Fibroblast of gingiva (primary cell): ENCODE measurements around the gene TSPAN31.
A peak's percentile ranks its signal among the peaks of the same experiment; 100 is the strongest.

Experiments
- DNase-seq: peaks from one replicate; pipeline ENCODE4 v3.0.0-alpha.2; 2011; ENCODE audit warnings: low read depth

Gene TSPAN31

DNA sequence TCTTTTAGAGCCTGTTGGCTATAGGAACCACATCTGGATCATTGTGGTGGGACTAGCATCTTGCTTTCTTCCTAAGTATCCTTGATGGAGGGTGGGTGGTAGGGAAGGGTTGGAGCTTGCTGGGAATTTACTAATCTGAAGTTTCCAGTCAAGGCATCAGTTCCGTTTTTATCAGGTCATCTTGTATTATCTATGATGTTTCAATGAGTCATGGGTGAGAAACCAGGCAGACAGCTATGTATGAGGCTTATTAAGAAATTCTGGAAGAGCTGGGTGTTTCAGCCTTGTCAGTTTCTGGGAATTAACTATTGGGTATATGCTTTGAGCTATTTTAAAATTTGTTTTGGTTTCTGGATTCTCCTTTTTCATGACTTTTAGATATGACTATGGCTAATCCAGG lies 49.1 kb downstream of the TSPAN31 start:
- peak; percentile 51 for DNase-seq

DNA sequence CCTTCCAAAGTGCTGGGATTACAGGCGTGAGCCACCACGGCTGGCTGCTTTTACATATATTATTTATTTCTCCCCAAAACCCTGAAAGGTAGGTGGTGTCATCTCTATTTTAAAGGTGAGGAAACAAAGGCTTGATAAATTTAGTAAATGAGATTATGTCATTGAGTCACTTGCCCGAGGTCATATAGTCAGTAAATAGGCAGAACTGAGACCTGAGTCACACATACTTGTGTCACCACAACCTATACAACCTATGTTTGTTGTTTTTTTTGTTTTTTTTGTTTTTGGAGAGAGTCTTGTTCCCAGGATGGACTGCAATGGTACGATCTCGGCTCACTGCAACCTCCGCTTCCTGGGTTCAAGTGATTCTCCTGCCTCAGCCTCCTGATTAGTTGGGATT lies 50.5 kb downstream of the TSPAN31 start:
- DNase-seq, result no peak

DNA sequence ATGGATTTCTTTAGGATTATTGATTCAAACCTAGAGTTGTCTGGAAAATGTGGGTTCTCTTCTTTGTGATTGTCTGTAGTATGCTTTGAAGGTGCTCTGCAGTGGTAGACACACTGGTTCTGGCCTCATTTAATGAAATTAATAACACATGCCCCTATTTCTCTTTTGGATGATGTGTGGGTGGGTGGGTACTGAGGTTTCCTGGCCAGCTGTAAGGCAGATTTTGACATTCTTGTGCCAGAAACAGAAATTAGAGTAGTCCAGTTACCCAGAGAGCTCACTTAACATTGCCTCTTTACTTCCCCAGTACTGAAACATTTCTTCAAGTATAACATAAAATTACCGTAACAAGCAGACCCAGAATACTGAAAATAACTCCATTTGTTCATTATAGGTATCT lies 52.2 kb downstream of the TSPAN31 start:
- DNase-seq, result no peak

DNA sequence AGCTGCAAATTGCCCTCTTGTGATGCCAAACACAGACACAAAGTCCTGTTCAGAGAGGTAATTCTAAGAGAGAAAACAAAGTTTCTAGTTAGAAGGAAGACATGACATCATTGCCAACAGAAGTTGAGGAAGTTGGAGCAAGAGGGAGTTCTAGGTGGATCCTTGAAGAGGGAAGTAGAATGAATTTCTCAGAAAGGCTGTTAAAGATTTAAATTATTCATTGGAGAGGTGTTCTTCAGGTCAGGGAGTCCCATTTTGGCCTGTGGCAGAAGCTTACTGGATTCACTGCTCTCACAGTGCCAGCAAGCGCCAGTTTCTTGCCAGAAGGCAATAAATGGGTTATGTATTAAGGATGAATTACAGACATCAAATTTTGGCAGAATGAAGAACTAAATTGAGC lies 53.1 kb downstream of the TSPAN31 start:
- DNase-seq, result no peak
